Stimulated activated CD4-positive, alpha-beta T cell treated with anti-CD3 and anti-CD28 coated beads, Interleukin-4, amount 100 ng/mL, for 1 hour (primary cell): ENCODE data around the gene HHIP.
"Not testable (repeated sequence)": the region's sequence is repeated elsewhere in the genome, so short reads cannot be mapped to it uniquely, and the experiment has no call there.

ENCODE experiments used
- DNase-seq: peaks from one replicate; pipeline ENCODE4 v3.0.0-alpha.2; 2020

Gene HHIP

GRCh38 chr4:144768809-144769208, 122.9 kb downstream of the HHIP start:
- not testable (repeated sequence) for DNase-seq

- DNase-seq, result no peak
Observed at GRCh38 chr4:144778364-144778763, 132.4 kb downstream of the HHIP start.

GRCh38 chr4:144782345-144782744, 136.4 kb downstream of the HHIP start:
- DNase-seq, result no peak

GRCh38 chr4:144785961-144786360, 140.0 kb downstream of the HHIP start:
- no peak for DNase-seq

- no peak for DNase-seq
Observed at GRCh38 chr4:144787365-144788258, 141.7 kb downstream of the HHIP start.

GRCh38 chr4:144788469-144788868, 142.5 kb downstream of the HHIP start:
- DNase-seq, result no peak

GRCh38 chr4:144791933-144792332, 146.0 kb downstream of the HHIP start:
- DNase-seq, result not testable (repeated sequence)
